DOHH2 (cell line): ENCODE results near the gene OR52E4.

ENCODE experiments used
- H3F3A ChIP-seq: fragments of 200-600 bp; sonication (generic), shearing (Covaris generic); 2 replicates; pipeline ENCODE4 v1.6.0; 2016; ENCODE audit warnings: antibody characterized with exemption, mild to moderate bottlenecking; ENCODE audit not compliant: control insufficient read depth, insufficient read depth
- H3K27ac ChIP-seq: fragments of 200-600 bp; sonication (generic); 2 replicates; pipeline ENCODE4 v1.5.1; 2014; ENCODE audit warnings: low read depth, mild to moderate bottlenecking, low read length, moderate library complexity
- H3K27me3 ChIP-seq: fragments of 200-600 bp; sonication (generic); 2 replicates; pipeline ENCODE4 v1.6.1; 2014; ENCODE audit warnings: mild to moderate bottlenecking, low read length, mixed read lengths; ENCODE audit not compliant: control insufficient read depth
- H3K36me3 ChIP-seq: fragments of 200-600 bp; sonication (generic); 2 replicates; pipeline ENCODE4 v1.6.1; 2014; ENCODE audit warnings: mild to moderate bottlenecking, low read length, moderate library complexity, mixed read lengths; ENCODE audit not compliant: control insufficient read depth
- H3K4me1 ChIP-seq: fragments of 200-600 bp; sonication (generic); 2 replicates; pipeline ENCODE4 v1.6.1; 2014; ENCODE audit warnings: mild to moderate bottlenecking, low read length, mixed read lengths; ENCODE audit not compliant: control insufficient read depth
- H3K4me2 ChIP-seq: fragments of 200-600 bp; sonication (generic); 2 replicates; pipeline ENCODE4 v1.6.0; 2014; ENCODE audit warnings: mild to moderate bottlenecking, low read length, moderate library complexity
- H3K4me3 ChIP-seq: fragments of 200-600 bp; sonication (generic); 2 replicates; pipeline ENCODE4 v1.5.1; 2014; ENCODE audit warnings: mild to moderate bottlenecking, low read length, mixed read lengths
- H3K79me2 ChIP-seq: fragments of 200-600 bp; sonication (generic); 2 replicates; pipeline ENCODE4 v1.6.1; 2014; ENCODE audit warnings: mild to moderate bottlenecking, low read length, mixed read lengths; ENCODE audit not compliant: control insufficient read depth
- H3K9me2 ChIP-seq: fragments of 200-600 bp; sonication (generic); replicated peaks from 2 replicates; pipeline ENCODE4 v1.6.1; 2014; ENCODE audit warnings: mild to moderate bottlenecking, low read length, mixed read lengths; ENCODE audit not compliant: control insufficient read depth
- H3K9me3 ChIP-seq: fragments of 200-600 bp; sonication (generic); 2 replicates; pipeline ENCODE4 v1.6.1; 2014; ENCODE audit warnings: antibody characterized with exemption, low read length, mixed read lengths; ENCODE audit not compliant: control insufficient read depth, insufficient read depth
- H4K20me1 ChIP-seq: fragments of 200-600 bp; sonication (generic); 2 replicates; pipeline ENCODE4 v1.6.0; 2014; ENCODE audit warnings: low read depth, mild to moderate bottlenecking, antibody characterized with exemption, low read length, moderate library complexity; ENCODE audit not compliant: control insufficient read depth, insufficient read depth
- EZH2phosphoT487 ChIP-seq: fragments of 200-600 bp; sonication (generic); IDR thresholded peaks from 2 replicates; pipeline ENCODE4 v1.6.1; 2017; ENCODE audit warnings: borderline replicate concordance, mild to moderate bottlenecking, antibody characterized with exemption, low read length, moderate library complexity, mixed read lengths
- TF ChIP-seq, protein P1 (sequence below): fragments of 200-600 bp; sonication (generic); IDR thresholded peaks from one replicate; pipeline ENCODE4 v1.5.1; 2014; ENCODE audit warnings: antibody characterized with exemption, mild to moderate bottlenecking, low read depth, low read length; ENCODE audit not compliant: poor library complexity, severe bottlenecking

OR52E4 gene

DNA sequence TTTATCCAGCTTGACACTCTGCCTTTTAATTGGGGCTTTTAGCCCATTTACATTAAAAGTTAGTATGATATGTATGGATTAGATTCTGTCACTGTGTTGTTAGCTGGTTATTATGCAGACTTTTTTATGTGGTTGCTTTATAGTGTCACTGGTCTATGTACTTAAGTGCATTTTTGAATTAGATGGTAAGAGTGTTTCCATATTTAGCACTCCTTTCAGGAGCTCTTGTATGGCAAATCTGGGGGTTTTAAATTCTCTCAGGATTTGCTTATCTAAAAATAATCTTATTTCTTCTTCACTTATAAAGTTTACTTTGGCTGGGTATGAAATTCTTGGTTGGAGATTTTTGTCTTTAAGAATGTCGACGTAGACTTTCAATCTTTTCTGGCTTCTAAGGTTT, 42.7 kb upstream of the OR52E4 start:
- H3K4me3 ChIP-seq, result no peak overlapping the region
- H3F3A ChIP-seq, result no peaks in the 10 kb centered on the region
- H3K79me2 ChIP-seq, result no peaks in the 10 kb centered on the region
- H3K36me3 ChIP-seq, result no peaks in the 10 kb centered on the region
- TF ChIP-seq, protein P1, sequence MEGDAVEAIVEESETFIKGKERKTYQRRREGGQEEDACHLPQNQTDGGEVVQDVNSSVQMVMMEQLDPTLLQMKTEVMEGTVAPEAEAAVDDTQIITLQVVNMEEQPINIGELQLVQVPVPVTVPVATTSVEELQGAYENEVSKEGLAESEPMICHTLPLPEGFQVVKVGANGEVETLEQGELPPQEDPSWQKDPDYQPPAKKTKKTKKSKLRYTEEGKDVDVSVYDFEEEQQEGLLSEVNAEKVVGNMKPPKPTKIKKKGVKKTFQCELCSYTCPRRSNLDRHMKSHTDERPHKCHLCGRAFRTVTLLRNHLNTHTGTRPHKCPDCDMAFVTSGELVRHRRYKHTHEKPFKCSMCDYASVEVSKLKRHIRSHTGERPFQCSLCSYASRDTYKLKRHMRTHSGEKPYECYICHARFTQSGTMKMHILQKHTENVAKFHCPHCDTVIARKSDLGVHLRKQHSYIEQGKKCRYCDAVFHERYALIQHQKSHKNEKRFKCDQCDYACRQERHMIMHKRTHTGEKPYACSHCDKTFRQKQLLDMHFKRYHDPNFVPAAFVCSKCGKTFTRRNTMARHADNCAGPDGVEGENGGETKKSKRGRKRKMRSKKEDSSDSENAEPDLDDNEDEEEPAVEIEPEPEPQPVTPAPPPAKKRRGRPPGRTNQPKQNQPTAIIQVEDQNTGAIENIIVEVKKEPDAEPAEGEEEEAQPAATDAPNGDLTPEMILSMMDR, result no peak
- no peak for TF ChIP-seq EZH2phosphoT487
- no peaks in the 10 kb centered on the region for H3K27me3 ChIP-seq
- H3K27ac ChIP-seq, result no peak overlapping the region
- no peaks in the 10 kb centered on the region for H3K4me1 ChIP-seq
- no peaks in the 10 kb centered on the region; the same call in 1 of the 2 replicates for H3K9me2 ChIP-seq
- no peaks in the 10 kb centered on the region for H4K20me1 ChIP-seq
- no peak overlapping the region for H3K4me2 ChIP-seq
- H3K9me3 ChIP-seq, result no peaks in the 10 kb centered on the region

- H3K9me2 ChIP-seq, result no peaks in the 10 kb centered on the region; the same call in 1 of the 2 replicates
- no peak within 1 kb of the TSS for H3K27ac ChIP-seq
- TF ChIP-seq, protein P1, result no peak
- no peak for TF ChIP-seq EZH2phosphoT487
Observed at GRCh38 chr11:5841797-5842196, 38.6 kb upstream of the OR52E4 start, which contains the start of gene OR52E6. OR52E6 (minus strand) TSS chr11:5841897; CDS start chr11:5841897, 0 bp downstream.

GRCh38 chr11:5846701-5847100, 33.7 kb upstream of the OR52E4 start:
- Histone ChIP-seq H3K4me3 (no peak overlapping the region), H3K27me3 (no peaks in the 10 kb centered on the region), H3F3A (no peaks in the 10 kb centered on the region), H3K9me2 (no peaks in the 10 kb centered on the region; the same call in 1 of the 2 replicates), H3K4me1 (no peaks in the 10 kb centered on the region), H3K4me2 (no peak overlapping the region), H3K79me2 (no peaks in the 10 kb centered on the region), H4K20me1 (no peaks in the 10 kb centered on the region), H3K27ac (no peak overlapping the region), H3K9me3 (no peaks in the 10 kb centered on the region), H3K36me3 (no peaks in the 10 kb centered on the region)
- TF ChIP-seq, protein P1, result no peak
- no peak for TF ChIP-seq EZH2phosphoT487

More at GRCh38 chr11:5841797-5842196, 38.6 kb upstream of the OR52E4 start, which contains the start of gene OR52E6:
- H3F3A ChIP-seq, result no peaks in the 10 kb centered on the region
- no peaks in the 10 kb centered on the region for H3K9me3 ChIP-seq
- no peaks in the 10 kb centered on the region for H3K36me3 ChIP-seq
- H4K20me1 ChIP-seq, result no peaks in the 10 kb centered on the region
- no peak within 1 kb of the TSS for H3K4me2 ChIP-seq
- no peaks in the 10 kb centered on the region for H3K4me1 ChIP-seq
- H3K27me3 ChIP-seq, result no peaks in the 10 kb centered on the region
- no peaks in the 10 kb centered on the region for H3K79me2 ChIP-seq
- no peak within 1 kb of the TSS for H3K4me3 ChIP-seq
